G401.6 (cell line): ENCODE results near the gene EAPP.
"Not testable (repeated sequence)": the region's sequence is repeated elsewhere in the genome, so short reads cannot be mapped to it uniquely, and the experiment has no call there.

Experiments
- FAIRE-seq: peaks from 2 replicates; lab custom pipeline; 2012; peaks lifted over from hg19 to GRCh38; lab: Jason Lieb, UNC

EAPP gene

DNA sequence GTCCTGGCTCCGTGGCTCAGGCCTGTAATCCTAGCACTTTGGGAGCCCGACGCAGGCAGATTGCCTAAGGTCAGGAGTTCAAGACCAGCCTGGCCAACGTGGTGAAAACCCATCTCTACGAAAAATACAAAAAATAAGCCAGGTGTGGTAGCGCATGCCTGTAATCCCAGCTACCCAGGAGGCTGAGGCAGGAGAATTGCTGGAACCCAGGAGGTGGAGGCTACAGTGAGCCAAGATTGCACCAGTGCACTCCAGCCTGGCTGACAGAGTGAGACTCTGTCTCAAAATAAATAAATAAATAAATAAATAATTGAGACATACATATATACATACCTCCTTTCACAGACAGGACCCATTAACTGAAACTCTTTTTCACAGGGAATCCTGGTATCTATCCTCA, 1.4 kb downstream of the EAPP start:
- FAIRE-seq, result not testable (repeated sequence)

DNA sequence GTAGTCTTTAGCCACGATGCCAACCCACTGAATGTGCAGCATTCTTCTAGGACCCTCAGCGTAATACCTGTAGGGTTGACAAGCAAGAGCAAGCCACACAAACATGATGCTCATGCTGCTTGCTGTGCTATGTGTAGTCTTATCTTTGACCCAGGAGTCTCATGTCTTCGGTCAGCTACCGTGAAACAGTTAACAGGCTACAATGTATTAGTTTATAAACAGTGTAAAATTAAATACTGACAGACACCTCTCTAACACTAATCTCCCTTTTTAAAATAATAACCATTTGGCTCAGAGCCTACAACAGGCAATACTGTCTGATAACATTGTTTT, 1.9 kb downstream of the EAPP start:
- FAIRE-seq, result no peak

DNA sequence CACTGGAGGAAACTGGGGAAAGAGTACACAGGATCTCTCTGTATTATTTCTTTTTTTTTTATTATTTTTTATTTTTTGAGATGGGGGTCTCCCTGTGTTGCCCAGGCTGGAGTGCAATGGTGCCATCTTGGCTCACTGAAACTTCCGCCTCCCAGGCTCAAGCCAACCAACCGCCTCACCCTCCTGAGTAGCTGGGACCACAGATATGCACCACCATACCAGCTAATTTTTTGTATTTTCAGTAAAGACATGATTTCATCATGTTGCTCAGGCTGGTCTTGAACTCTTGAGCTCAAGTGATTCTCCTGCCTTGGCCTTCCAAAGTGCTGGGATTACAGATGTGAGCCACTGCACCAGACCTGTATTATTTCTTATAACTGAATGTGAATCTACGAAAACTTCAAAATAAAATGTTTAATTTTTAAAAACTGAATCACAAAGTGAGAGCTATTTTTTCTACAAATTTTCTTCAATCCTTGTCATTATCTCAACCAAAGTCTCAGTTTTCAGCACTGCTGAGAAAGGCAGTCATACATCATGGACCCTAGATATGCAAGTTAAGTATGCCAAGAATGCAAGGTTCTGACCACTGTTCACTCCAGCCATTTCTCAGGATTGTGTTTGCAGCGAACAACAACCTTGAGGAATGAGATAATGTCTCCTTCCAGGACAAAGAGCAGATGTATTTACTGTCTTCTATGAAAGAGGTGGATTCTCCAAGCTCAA, 2.4 kb downstream of the EAPP start:
- FAIRE-seq, result no peak

DNA sequence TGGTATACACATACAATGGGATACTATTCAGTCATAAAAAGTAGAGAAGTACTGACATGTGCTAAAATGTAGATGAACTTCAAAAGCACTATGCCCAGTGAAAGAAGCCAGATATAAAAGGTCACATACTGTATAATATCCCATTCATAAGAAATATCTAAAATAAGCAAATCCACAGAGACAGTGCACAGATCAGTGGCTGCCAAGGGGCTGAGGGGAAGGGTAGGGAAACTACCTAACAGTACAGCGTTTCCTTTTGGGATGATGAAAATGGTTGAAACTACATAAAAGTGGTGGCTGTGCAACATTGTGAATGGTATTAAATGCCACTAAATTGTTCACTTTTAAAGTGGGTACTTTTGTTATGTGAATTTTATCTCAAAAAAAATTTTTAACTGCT, 11.9 kb downstream of the EAPP start:
- FAIRE-seq, result no peak

DNA sequence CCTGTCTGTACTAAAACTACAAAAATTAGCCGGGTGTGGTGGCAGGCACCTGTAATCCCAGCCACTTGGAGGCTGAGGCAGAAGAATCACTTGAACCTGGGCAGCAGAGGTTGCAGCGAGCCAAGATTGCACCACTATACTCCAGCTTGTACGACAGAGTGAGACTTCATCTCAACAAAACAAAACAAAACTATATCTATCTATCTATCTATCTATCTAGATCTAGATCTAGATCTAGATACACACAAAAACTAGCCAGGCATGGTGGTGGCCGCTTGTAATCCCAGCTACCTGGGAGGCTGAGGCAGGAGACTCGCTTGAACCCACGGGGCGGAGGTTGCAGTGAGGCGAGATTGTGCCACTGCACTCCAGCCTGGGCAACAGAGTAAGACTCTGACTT, 15.3 kb downstream of the EAPP start:
- FAIRE-seq, result not testable (repeated sequence)

DNA sequence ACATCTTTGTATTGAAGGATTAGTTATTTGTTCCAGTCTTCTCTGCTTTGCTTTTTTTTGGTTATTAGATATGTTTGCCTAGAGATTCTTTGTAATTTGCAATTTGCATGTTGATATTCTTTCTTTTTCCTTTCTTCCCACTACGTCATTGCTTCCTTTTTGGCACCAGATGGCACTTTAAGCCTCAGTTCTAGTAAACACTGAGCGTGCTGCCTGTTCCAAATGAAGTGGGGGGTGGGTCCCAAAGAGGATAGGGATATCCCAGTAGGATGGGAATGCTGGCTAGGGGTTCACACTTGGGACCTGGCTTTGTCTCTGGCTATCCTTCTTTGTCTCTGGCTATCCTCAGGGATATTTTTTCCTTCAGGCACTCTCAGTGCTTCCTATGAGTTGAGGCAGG, 17.0 kb downstream of the EAPP start:
- FAIRE-seq, result no peak

DNA sequence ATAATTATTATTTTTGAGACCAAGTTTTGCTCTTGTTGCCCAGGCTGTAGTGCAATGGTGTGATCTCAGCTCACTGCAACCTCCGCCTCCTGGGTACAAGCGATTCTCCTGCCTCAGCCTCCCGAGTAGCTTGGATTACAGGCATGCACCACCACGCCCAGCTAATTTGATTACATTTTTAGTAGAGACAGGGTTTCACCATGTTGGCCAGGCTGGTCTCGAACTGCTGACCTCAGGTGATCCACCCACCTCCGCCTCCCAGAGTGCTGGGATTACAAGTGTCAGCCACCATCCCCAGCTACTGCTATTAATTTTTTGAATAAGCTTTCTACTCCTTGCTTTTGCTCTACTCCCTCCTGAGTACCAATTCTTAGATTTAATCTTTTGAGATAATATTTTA, 18.4 kb downstream of the EAPP start:
- not testable (repeated sequence) for FAIRE-seq

DNA sequence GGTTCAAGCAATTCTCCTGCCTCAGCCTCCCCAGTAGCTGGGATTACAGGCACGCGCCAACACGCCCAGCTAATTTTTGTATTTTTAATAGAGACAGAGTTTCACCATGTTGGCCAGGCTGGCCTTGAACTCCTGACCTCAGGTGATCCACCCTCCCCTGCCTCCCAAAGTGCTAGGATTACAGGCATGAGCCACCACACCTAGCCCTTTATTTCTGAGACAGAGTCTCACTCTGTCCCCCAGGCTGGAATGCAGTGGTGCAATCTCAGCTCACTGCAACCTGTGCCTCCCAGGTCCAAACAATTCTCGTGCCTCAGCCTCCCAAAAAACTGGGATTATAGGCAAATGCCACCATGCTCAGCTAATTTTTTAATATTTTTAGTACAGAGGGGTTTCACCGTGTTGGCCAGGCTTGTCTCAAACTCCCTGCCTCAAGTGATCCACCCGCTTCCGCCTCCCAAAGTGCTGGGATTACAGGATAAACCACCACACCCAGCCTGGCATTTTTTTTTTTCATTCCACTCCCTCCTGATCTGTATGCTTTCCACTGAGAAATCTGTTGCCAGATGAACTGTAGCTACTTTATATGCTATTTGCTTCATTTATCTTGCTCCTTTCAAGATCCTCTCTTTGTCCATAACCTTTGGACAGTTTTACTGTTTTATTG, 19.1 kb downstream of the EAPP start:
- not testable (repeated sequence) for FAIRE-seq

DNA sequence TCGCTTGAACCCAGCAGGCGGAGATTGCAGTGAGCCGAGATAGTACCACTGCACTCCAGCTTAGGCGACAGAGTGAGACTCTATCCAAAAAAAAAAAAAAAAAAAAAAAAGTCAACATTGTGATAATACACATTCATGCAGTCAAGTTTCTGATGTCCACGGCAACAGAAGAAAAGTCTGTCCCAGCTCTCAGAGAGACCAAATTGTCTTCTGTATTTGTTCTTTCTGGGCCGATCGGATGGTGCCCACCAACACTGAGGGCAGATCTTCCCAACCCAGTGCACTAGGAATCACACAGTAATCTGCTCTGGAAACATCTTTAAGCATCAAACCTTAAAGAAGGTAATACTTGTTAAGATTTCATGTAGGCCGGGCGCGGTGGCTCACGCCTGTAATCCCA, 31.6 kb downstream of the EAPP start:
- no peak for FAIRE-seq

DNA sequence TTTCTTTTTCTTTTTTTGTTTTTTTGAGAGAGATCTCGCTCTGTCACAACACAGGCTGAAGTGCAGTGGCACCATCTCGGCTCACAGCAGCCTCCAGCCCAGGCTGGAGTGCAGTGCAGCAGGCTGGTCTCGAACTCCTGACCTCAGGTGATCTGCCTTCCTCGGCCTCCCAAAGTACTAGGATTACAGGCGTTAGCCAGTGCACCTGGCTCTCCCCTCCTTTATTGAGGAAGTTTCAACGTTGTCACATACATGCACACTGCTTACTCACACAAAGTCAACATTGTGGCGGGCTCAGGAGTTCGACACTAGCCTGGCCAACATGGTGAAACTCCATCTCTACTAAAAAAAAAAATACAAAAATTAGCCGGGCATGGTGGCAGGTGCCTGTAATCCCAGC, 32.0 kb downstream of the EAPP start:
- no peak for FAIRE-seq

DNA sequence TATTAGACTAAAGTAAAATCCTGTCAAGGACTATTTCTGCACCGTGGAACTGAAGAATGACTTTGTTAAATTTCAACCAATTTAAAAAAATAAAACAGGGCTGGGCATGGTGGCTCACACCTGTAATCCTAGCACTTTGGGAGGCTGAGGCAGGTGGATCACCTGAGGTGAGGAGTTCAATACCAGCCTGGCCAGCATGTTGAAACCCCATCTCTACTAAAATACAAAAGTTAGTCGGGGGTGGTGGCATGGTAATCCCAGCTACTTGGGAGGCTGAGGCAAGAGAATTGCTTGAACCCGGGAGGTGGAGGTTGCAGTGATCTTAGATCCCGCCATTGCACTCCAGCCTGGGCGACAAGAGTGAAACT, 34.4 kb downstream of the EAPP start:
- FAIRE-seq, result not testable (repeated sequence)

DNA sequence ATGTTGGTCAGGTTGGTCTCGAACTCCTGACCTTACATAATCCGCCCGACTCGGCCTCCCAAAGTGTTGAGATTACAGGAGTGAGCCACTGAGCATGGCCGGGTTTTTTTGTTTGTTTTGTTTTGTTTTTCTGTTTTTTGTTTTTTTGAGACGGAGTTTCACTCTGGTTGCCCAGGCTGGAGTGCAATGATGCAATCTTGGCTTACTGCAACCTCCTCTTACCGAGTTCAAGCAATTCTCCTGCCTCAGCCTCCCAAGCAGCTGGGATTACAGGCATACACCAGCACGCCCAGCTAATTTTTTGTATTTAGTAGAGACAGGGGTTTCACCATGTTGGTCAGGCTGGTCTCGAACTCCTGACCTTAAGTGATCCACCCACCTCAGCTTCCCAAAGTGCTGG, 35.5 kb downstream of the EAPP start:
- not testable (repeated sequence) for FAIRE-seq

DNA sequence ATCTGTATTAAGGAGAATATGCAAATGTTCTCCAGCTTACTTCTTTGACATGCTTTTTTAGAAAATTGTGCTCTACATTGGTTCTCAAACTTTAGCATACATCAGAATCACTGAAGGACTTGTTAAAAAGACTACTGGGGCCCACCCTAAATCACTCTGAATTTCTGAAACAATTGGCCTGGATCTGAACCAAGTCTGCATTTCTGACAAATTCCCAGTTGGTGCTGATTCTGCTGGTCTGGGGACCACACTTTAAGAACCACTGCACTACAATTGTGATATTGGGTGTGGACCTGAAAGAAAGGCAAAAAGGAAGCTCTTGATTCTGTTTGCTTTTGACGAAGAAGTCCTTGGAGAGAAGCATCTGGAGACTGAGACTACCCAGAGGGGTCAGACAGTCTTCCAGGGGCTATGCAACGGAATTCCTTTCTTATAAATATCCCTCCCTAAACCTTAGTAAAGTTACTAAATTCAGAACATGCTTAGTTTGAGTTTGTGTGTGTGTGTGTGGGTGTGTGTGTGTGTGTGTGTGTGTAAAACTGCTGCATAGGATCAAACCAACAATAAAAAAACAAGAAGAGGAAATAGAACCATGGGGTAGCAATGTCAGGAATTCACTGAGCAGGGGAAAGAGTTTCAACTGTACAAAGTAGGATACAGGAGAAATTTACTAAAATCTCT, 36.8 kb downstream of the EAPP start:
- no peak for FAIRE-seq

DNA sequence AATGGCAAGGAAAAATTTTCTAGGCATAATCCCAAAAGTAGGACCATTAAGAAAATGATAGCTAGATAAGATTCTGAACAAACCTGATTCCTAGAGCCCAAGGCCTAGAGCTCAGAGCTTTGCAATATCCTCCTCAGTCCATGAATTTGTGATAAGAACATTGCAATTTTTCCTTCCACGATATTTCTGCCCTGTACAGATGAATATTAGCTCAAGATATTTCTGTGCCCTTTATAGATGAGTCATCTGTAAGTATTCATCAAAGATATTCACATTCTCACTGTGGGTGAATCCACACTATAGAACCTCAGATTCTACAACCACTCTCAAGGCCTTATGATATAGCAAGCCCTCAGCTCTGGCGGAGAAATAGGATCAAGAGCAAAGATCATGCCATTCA, 37.5 kb downstream of the EAPP start:
- FAIRE-seq, result no peak

DNA sequence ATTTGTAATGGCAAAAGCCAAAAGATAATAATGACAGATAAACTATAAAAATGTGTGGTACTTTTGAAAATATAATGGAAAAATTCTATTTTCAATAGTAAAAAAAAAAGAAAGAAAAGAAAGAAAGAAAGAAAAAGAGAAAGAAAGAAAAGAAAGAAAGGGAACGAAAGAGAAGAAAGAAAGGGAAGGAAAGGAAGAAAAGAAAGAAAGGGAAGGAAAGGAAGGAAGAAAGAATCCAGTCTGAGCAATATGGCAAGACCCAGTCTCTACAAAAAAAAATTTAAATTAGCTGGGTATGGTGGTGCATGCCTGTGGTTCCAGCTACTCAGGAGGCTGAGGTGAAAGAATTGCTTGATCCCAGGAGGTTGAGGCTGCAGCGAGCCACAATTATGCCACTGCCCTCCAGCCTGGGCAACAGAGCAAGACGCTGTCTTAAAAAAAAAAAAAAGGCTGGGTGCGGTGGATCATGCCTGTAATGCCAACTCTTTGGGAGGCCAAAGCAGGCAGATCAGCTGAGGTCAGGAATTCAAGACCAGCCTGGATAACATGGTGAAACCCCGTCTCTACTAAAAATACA, 38.4 kb downstream of the EAPP start:
- FAIRE-seq, result no peak

DNA sequence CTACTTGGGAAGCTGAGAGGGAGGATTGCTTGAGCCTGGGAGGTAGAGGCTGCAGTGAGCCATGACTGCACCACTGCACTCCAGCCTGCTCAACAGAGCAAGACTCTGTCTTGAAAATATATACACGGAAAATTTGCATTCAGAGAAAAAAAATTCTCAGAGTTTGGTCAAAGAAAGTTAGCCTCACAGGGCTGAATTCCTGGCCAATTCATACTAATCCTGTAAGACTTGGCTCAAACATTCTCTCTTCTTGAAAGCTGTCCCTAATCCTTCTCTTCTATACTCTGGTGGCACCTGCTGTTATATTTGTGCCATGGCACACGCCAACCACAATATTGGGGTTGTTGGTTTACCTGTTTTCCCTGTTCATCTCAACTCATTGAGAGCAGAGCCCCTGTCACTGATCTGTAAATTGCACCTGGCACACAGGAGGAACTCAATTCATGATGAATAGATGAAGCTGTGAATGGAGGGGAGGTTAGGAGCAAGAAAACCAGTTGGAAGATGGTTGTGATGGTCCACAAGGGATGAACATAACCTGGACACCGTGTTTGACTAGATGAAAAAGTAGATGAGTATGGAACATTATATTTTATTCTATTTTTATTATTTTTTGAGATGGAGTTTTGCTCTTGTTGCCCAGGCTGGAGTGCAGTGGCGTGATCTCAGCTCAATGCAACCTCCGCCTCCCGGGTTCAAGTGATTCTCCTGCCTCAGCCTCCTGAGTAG, 40.7 kb downstream of the EAPP start:
- FAIRE-seq, result no peak

DNA sequence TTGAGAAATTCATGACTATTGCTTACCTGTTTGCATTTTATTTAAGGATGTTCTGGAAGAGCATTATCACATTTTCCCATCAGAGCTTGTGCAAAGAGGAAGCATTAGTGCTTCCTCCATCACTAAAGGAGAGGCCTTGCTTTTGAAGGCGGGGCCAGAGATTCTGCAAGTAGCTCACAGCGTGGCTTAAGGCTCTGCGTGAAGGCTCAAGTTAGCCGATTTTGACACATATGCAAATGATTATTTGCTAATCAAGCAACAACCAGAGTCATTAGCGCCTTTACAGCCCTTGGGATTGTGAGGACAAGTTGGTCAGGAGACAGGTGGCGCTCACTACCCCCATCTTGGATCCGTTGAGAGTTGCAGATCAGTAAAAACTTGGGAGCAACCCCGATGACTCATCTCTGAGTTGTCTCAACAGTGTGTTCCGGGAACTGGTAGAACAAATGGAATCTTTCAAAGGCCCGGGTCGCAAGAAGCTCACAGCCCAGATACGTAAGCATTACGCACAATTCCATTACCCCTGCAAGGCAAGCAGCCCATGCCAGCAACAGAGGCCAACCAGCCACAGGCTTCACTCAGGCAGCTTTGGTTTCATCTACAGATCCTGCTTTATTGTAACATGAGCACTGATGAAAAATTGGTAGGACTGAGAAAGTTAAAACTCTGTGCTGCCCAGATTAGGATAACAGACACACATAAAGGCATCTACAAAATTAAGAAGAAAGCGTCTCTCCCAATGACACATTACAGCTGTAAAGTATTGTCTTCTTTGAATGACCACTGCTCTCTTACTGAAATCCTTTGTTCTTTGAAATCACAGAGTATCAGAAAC, 42.6 kb downstream of the EAPP start:
- FAIRE-seq, result no peak

DNA sequence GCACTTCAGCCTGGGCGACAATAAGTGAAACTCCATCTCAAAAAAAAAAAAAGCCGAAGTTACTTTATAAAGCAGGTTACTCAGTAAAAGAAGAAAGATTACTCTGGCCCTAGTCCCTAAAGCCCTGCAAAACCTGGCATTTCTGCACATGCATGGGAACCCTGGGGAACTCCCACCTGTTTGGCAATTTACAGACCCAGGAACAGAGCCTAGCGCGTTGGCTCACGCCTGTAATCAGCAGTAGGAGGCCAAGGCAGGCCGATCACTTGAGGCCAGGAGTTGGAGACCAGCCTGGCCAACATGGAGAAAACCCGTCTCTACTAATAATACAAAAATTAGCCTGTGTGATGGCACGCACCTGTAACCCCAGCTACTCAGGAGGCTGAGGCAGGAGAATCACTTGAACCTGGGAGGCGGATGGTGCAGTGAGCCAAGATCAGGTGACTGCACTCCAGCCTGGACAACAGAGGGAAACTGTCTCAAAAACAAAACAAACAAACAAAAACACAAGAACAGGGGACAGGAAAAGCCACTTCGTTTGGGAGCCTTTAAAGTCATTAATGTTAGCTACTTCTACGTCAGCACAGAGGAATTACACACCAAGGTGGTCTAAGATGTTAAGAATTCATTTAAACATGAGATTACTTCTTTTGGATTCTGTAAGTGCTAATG, 43.4 kb downstream of the EAPP start:
- no peak for FAIRE-seq

DNA sequence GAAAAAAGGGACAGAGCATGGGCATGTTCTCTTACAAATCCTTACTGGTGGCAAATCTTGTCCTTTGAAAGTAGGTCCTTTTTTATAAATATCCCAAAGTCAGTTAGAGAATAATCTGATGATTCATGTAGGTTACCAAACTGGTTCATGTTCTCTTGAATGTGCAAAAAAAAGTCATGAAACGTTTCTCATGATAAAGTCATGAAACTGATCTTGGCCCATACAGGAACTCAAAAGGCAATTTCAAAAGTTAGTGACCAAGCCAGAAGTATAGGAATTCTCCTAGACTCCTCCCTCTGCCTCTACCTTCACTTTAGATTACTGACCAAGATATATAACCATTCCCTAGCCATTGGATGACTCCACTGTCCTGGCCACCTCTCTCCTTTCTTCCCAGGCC, 50.2 kb downstream of the EAPP start:
- no peak for FAIRE-seq

DNA sequence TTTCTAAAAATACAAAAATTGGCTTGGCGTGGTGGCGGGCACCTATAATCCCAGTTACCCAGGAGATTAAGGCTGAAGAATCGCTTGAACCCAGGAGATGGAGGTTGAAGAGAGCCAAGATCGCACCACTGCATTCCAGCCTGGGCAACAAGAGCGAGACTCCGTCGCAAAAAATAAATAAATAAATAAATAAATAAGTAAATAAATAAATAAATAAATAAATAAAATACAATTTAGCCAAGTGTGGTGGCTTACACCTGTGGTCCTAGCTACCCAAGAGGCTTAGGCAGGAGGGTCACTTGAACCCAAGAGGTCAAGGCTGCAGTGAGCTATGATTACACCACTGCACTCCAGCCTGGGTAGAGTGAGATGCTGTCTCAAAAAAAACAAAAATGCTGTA, 51.0 kb downstream of the EAPP start:
- no peak for FAIRE-seq

DNA sequence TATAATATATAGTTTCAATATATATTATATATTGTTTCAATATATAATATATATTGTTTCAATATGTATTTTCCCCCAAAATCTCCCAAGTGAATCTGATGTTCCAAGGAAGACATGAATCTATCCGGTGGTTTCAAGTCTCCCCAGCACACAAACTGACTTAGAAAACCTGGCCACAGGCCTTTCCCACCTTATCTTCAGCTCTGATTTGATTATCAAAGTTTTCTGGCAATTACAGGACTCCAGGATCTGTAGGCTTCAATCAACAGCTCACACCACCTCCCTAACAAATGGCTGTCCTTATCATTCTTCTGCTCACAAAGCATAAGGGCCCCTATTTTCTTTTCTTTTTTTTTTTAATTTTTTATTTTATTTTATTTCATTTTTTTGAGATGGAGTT, 54.8 kb downstream of the EAPP start:
- FAIRE-seq, result no peak
